HCT116 (cell line): ENCODE results near the gene TJP3. TPM values are rescaled to one million over a fixed set of nuclear protein-coding genes. Genes with fewer than 3 reads are reported as not detected.

Source experiments
- ATAC-seq: fragments of 200-7000 bp; cut with Tn5 transposase; 2 replicates; pipeline ENCODE4 v1.9.1; 2020; ENCODE audit warnings: mild to moderate bottlenecking, moderate library complexity
- BruUV-seq: library from RNA; stranded (reverse); fragments of 400-500 nt; replicated peaks from 2 replicates; lab custom pipeline; 2021; lab: Mats Ljungman, UMichigan
- CTCF ChIA-PET: fragments of 300-600 bp; sonication (Branson Sonifier 250); formaldehyde crosslinking; loops from one replicate; lab custom pipeline; 2021; ENCODE audit warnings: antibody characterized with exemption; lab: Charles Lee
- POLR2A ChIA-PET: fragments of 300-600, 350-600 bp; sonication (Branson Sonifier 250); formaldehyde crosslinking; loops from one replicate; lab custom pipeline; 2021; ENCODE audit warnings: antibody characterized with exemption; lab: Charles Lee
- RAD21 ChIA-PET, 2 experiments: fragments of 300-600 bp; sonication (Branson Sonifier 250); formaldehyde crosslinking; loops; one replicate each; lab custom pipeline; 2023; ENCODE audit warnings: low total read pairs in 2 of 2; ENCODE audit not compliant: uncharacterized antibody in 2 of 2, unreplicated experiment in 2 of 2, low non-redundant PET in 1 of 2; lab: Charles Lee
- DNase-seq: peaks from one replicate; pipeline ENCODE4 v3.0.0-alpha.2; 2010; ENCODE audit warnings: low read depth, low spot score
- H2AFZ ChIP-seq: fragments of 200-600 bp; shearing (Covaris generic), sonication (generic); 2 replicates; pipeline ENCODE4 v1.6.1; 2017; ENCODE audit warnings: low read depth, mixed run types, mixed read lengths, antibody characterized with exemption, low read length; ENCODE audit not compliant: poor library complexity, severe bottlenecking
- H3K27ac ChIP-seq: 2 replicates; pipeline ENCODE4 v1.5.1; 2012; ENCODE audit warnings: low read depth, low read length
- H3K27me3 ChIP-seq: fragments of 200-600 bp; sonication (generic); 2 replicates; pipeline ENCODE4 v1.6.1; 2016; ENCODE audit warnings: mixed run types, low read length, mixed read lengths; ENCODE audit not compliant: insufficient read depth
- H3K36me3 ChIP-seq, 2 experiments: fragments of 200-500 bp in 1 of 2; fragments of 200-600 bp in 1 of 2; sonication (Bioruptor generic) in 1 of 2; sonication (generic) in 1 of 2; 2 replicates each; pipeline versions ENCODE4 v1.5.1 to v1.6.1; 2014 to 2016; ENCODE audit warnings: low read length in 2 of 2, inconsistent platforms in 1 of 2, mixed read lengths in 1 of 2, mixed run types in 1 of 2; ENCODE audit not compliant: insufficient read depth in 2 of 2, control insufficient read depth in 1 of 2
- H3K4me1 ChIP-seq, 2 experiments: fragments of 200-600 bp in 1 of 2; sonication (generic) in 1 of 2; 2 replicates each; pipeline versions ENCODE4 v1.5.1 to v1.6.1; 2012 to 2017; ENCODE audit warnings: low read length in 2 of 2, inconsistent platforms in 1 of 2, mild to moderate bottlenecking in 1 of 2, mixed read lengths in 1 of 2, mixed run types in 1 of 2, moderate library complexity in 1 of 2; ENCODE audit not compliant: insufficient read depth in 2 of 2, control insufficient read depth in 1 of 2
- H3K4me2 ChIP-seq: fragments of 200-600 bp; sonication (generic); 2 replicates; pipeline ENCODE4 v1.6.1; 2017; ENCODE audit warnings: mixed run types, low read length, mixed read lengths
- H3K4me3 ChIP-seq, 2 experiments: fragments of 200-600 bp in 1 of 2; sonication (generic) in 1 of 2; replicated peaks in 1 of 2; 2 replicates each; pipeline ENCODE4 v1.5.1; 2011 to 2016; ENCODE audit warnings: low read length in 2 of 2, control low read depth in 1 of 2, low read depth in 1 of 2, mild to moderate bottlenecking in 1 of 2, mixed read lengths in 1 of 2, mixed run types in 1 of 2
- H3K79me2 ChIP-seq: fragments of 200-600 bp; sonication (generic); 2 replicates; pipeline ENCODE4 v1.6.1; 2017; ENCODE audit warnings: mild to moderate bottlenecking, mixed run types, low read length, moderate library complexity, mixed read lengths; ENCODE audit not compliant: insufficient read depth
- H3K9ac ChIP-seq: fragments of 200-600 bp; sonication (generic); 2 replicates; pipeline ENCODE4 v1.6.1; 2016; ENCODE audit warnings: low read length, mixed read lengths
- H3K9me2 ChIP-seq: fragments of 200-600 bp; sonication (generic), shearing (Covaris generic); 2 replicates; pipeline ENCODE4 v1.6.1; 2017; ENCODE audit warnings: mixed run types, mild to moderate bottlenecking, moderate library complexity; ENCODE audit not compliant: insufficient read depth
- H3K9me3 ChIP-seq, 2 experiments: fragments of 200-500 bp in 1 of 2; fragments of 200-600 bp in 1 of 2; sonication (Bioruptor generic) in 1 of 2; sonication (generic) in 1 of 2; 2 replicates each; pipeline ENCODE4 v1.6.1; 2014 to 2017; ENCODE audit warnings: low read length in 2 of 2, mixed read lengths in 2 of 2, inconsistent platforms in 1 of 2, low read depth in 1 of 2, mild to moderate bottlenecking in 1 of 2, mixed run types in 1 of 2, moderate library complexity in 1 of 2; ENCODE audit not compliant: control insufficient read depth in 1 of 2, insufficient read depth in 1 of 2
- H4K20me1 ChIP-seq: fragments of 200-600 bp; sonication (generic), shearing (Covaris generic); 2 replicates; pipeline ENCODE4 v1.6.1; 2017; ENCODE audit warnings: mixed run types, mild to moderate bottlenecking, moderate library complexity; ENCODE audit not compliant: insufficient read depth
- ATF3 ChIP-seq: IDR thresholded peaks from 2 replicates; pipeline ENCODE4 v1.6.1; 2012
- CEBPB ChIP-seq: IDR thresholded peaks from 2 replicates; pipeline ENCODE4 v1.6.1; 2012; ENCODE audit warnings: low read depth
- EZH2 ChIP-seq: fragments of 200-600 bp; sonication (generic); IDR thresholded peaks from 2 replicates; pipeline ENCODE4 v1.6.1; 2017; ENCODE audit warnings: antibody characterized with exemption, mixed run types
- EZH2phosphoT487 ChIP-seq: fragments of 200-600 bp; IDR thresholded peaks from 2 replicates; pipeline ENCODE4 v1.6.1; 2018; ENCODE audit warnings: antibody characterized with exemption, borderline replicate concordance
- JUND ChIP-seq: IDR thresholded peaks from 2 replicates; pipeline ENCODE4 v1.6.1; 2012
- POLR2A ChIP-seq: IDR thresholded peaks from 2 replicates; pipeline ENCODE4 v1.7.0; 2011; ENCODE audit warnings: borderline replicate concordance; ENCODE audit not compliant: insufficient read depth, insufficient read length; ENCODE audit errors: extremely low read depth
- POLR2AphosphoS5 ChIP-seq: IDR thresholded peaks from 2 replicates; pipeline ENCODE4 v1.6.1; 2011; ENCODE audit warnings: mild to moderate bottlenecking, low read depth, low read length, moderate library complexity
- SRF ChIP-seq: IDR thresholded peaks from 2 replicates; pipeline ENCODE4 v1.6.1; 2012; ENCODE audit warnings: low read depth
- YY1 ChIP-seq: IDR thresholded peaks from 2 replicates; pipeline ENCODE4 v1.6.1; 2011; ENCODE audit warnings: low read length, low read depth, moderate library complexity, mild to moderate bottlenecking; ENCODE audit not compliant: insufficient replicate concordance; ENCODE audit errors: extremely low read depth
- ZFX ChIP-seq: fragments of 450-650 bp; IDR thresholded peaks from 2 replicates; pipeline ENCODE4 v1.6.1; 2017
- intact Hi-C: fragments of 100-400 bp; cut with micrococcal nuclease; formaldehyde crosslinking; loops from 2 replicates; pipeline ENCODE4 v1.10.0; 2022
- total RNA-seq: library from RNA; stranded (reverse); gene quantifications from one replicate; pipeline ENCODE4 v1.2.1, GENCODE V29; 2021; ENCODE audit not compliant: unreplicated experiment
- TF ChIP-seq, protein P1 (sequence below), 3 experiments: fragments of 200-600 bp in 1 of 3; sonication (generic) in 1 of 3; IDR thresholded peaks in 2 of 3; conservative IDR thresholded peaks in 1 of 3; 2 replicates each; pipeline ENCODE4 v1.5.1; 2012 to 2017; ENCODE audit warnings: low read depth in 2 of 3, low read length in 2 of 3, antibody characterized with exemption in 1 of 3, borderline replicate concordance in 1 of 3, control low read depth in 1 of 3, mild to moderate bottlenecking in 1 of 3, mixed read lengths in 1 of 3, mixed run types in 1 of 3, moderate library complexity in 1 of 3; ENCODE audit not compliant: insufficient read depth in 1 of 3

TJP3 gene
- total RNA-seq, 1 experiment from 2014 or later: 69.6 TPM

DNA sequence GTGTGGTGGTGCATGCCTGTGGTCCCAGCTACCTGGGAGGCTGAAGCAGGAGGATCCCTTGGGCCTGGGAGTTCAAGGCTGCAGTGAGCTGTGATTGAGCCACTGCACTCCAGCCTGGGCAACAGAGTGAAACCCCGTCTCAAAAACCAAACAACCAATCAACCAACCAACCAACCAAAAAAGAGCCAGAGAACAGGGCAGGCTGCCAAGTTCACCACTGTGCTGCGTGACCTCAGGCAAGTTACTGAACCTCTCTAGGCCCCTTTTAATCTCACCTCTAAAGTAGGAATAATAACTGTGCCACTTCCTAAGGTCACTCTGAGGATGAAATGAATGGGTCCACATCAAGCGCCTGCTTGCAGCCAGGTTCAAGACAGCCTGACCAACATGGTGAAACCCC lies 16.9 kb downstream of the TJP3 start:
- Histone ChIP-seq H3K9me3 (no peaks in the 10 kb centered on the region), H3K36me3 (no peaks in the 10 kb centered on the region), H2AFZ (no peak overlapping the region), H3K9ac (no peak overlapping the region), H3K4me3 (no peak overlapping the region), H3K4me2 (peak overlapping the region; percentile 72; the same call in 1 of the 2 replicates), H3K27me3 (no peaks in the 10 kb centered on the region), H3K9me2 (no peaks in the 10 kb centered on the region), H3K79me2 (no peaks in the 10 kb centered on the region), H3K27ac (peak overlapping the region; percentile 55), H3K4me1 (peaks cover 69 to 94% of the 10 kb centered on the region in 2 experiments), H4K20me1 (no peaks in the 10 kb centered on the region)
- TF ChIP-seq CEBPB (no peak), ZFX (no peak), EZH2 (no peak), ATF3 (no peak), SRF (no peak), JUND (no peak), EZH2phosphoT487 (no peak), YY1 (no peak), POLR2A (no peak), POLR2AphosphoS5 (no peak)
- TF ChIP-seq, protein P1, sequence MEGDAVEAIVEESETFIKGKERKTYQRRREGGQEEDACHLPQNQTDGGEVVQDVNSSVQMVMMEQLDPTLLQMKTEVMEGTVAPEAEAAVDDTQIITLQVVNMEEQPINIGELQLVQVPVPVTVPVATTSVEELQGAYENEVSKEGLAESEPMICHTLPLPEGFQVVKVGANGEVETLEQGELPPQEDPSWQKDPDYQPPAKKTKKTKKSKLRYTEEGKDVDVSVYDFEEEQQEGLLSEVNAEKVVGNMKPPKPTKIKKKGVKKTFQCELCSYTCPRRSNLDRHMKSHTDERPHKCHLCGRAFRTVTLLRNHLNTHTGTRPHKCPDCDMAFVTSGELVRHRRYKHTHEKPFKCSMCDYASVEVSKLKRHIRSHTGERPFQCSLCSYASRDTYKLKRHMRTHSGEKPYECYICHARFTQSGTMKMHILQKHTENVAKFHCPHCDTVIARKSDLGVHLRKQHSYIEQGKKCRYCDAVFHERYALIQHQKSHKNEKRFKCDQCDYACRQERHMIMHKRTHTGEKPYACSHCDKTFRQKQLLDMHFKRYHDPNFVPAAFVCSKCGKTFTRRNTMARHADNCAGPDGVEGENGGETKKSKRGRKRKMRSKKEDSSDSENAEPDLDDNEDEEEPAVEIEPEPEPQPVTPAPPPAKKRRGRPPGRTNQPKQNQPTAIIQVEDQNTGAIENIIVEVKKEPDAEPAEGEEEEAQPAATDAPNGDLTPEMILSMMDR (IDR thresholded peaks at IDR 0.05 in 2 of 3, conservative IDR thresholded peaks at IDR 0.05 in 1 of 3; ENCODE audit: borderline replicate concordance in 1 of 3, insufficient read depth in 1 of 3, low read depth in 2 of 3, low read length in 2 of 3): no peak
- no peak for DNase-seq
- intact Hi-C loops: loop anchor here (10.0 kb wide), 1 partner anchor 480 kb away; no protein-coding TSS in a partner anchor
- ChIA-PET CTCF (interaction anchor here (1.2 to 2.0 kb wide), 4 partner anchors 15 to 420 kb away, joined by 4 to 8 read pairs (median 4); partner anchors contain the start of gene MRPL54), RAD21 (no interaction called here), POLR2A (interaction anchor here (0.7 to 2.5 kb wide), 4 partner anchors 14 to 260 kb away, joined by 3 to 8 read pairs (median 4); partner anchors contain the start of genes EEF2, MRPL54 and TJP3)
- no TSS peak for BruUV-seq
- no peak for ATAC-seq
